H9 (cell line): ENCODE measurements around the gene AKT1S1. TPM values are rescaled to one million over a fixed set of nuclear protein-coding genes. Genes with fewer than 3 reads are reported as not detected.

ENCODE experiments used
- DNase-seq: peaks from one replicate; pipeline ENCODE4 v3.0.0-alpha.2; 2017
- H2AFZ ChIP-seq: one replicate; pipeline ENCODE4 v1.6.1; 2013; ENCODE audit warnings: mild to moderate bottlenecking, low read length, control low read depth, moderate library complexity
- H2AK5ac ChIP-seq: 2 replicates; pipeline ENCODE4 v1.6.1; 2013; ENCODE audit warnings: low read length, control low read depth, mixed read lengths; ENCODE audit not compliant: insufficient read length
- H2BK120ac ChIP-seq: one replicate; pipeline ENCODE4 v1.6.1; 2013; ENCODE audit warnings: low read depth, mild to moderate bottlenecking, low read length, control low read depth, inconsistent platforms; ENCODE audit not compliant: poor library complexity, severe bottlenecking
- H2BK12ac ChIP-seq: 2 replicates; pipeline ENCODE4 v1.6.1; 2013; ENCODE audit warnings: low read length, control low read depth, mixed read lengths, low read depth; ENCODE audit not compliant: insufficient read length
- H2BK15ac ChIP-seq: 2 replicates; pipeline ENCODE4 v1.6.1; 2013; ENCODE audit warnings: low read depth, low read length, control low read depth
- H2BK20ac ChIP-seq: one replicate; pipeline ENCODE4 v1.6.1; 2013; ENCODE audit warnings: low read depth, mild to moderate bottlenecking, low read length, control low read depth, inconsistent platforms; ENCODE audit not compliant: poor library complexity, severe bottlenecking
- H2BK5ac ChIP-seq: 2 replicates; pipeline ENCODE4 v1.6.1; 2013; ENCODE audit warnings: low read length, control low read depth, mixed read lengths; ENCODE audit not compliant: insufficient read length
- H3K14ac ChIP-seq: 2 replicates; pipeline ENCODE4 v1.6.1; 2013; ENCODE audit warnings: low read length, control low read depth; ENCODE audit not compliant: insufficient read depth
- H3K18ac ChIP-seq: 2 replicates; pipeline ENCODE4 v1.6.1; 2013; ENCODE audit warnings: low read depth, mild to moderate bottlenecking, mixed read lengths, low read length, control low read depth; ENCODE audit not compliant: insufficient read length
- H3K23ac ChIP-seq: 2 replicates; pipeline ENCODE4 v1.6.1; 2013; ENCODE audit warnings: low read length, control low read depth, mixed read lengths, low read depth; ENCODE audit not compliant: insufficient read length
- H3K23me2 ChIP-seq: 2 replicates; pipeline ENCODE4 v1.6.1; 2013; ENCODE audit warnings: low read depth, mild to moderate bottlenecking, mixed read lengths, low read length, control low read depth; ENCODE audit not compliant: insufficient read length, poor library complexity, severe bottlenecking
- H3K27ac ChIP-seq: 2 replicates; pipeline ENCODE4 v1.5.1; 2013; ENCODE audit warnings: low read length, control low read depth, mixed read lengths, low read depth; ENCODE audit not compliant: insufficient read length
- H3K27me3 ChIP-seq: 2 replicates; pipeline ENCODE4 v1.6.1; 2013; ENCODE audit warnings: low read length, control low read depth, inconsistent platforms; ENCODE audit not compliant: insufficient read depth
- H3K4ac ChIP-seq: 2 replicates; pipeline ENCODE4 v1.6.1; 2013; ENCODE audit warnings: low read depth, mild to moderate bottlenecking, control low read depth, inconsistent platforms, low read length, moderate library complexity
- H3K4me1 ChIP-seq: 2 replicates; pipeline ENCODE4 v1.6.1; 2013; ENCODE audit warnings: low read length, control low read depth, inconsistent platforms; ENCODE audit not compliant: insufficient read depth
- H3K4me2 ChIP-seq: 2 replicates; pipeline ENCODE4 v1.6.1; 2013; ENCODE audit warnings: low read length, control low read depth, mixed read lengths; ENCODE audit not compliant: insufficient read length, insufficient read depth
- H3K56ac ChIP-seq: 2 replicates; pipeline ENCODE4 v1.6.1; 2013; ENCODE audit warnings: low read depth, mild to moderate bottlenecking, mixed read lengths, low read length, control low read depth; ENCODE audit not compliant: insufficient read length
- H3K79me1 ChIP-seq: 2 replicates; pipeline ENCODE4 v1.6.1; 2013; ENCODE audit warnings: low read depth, mild to moderate bottlenecking, moderate library complexity, low read length, control low read depth, inconsistent platforms; ENCODE audit not compliant: insufficient read depth, poor library complexity, severe bottlenecking
- H3K79me2 ChIP-seq: 2 replicates; pipeline ENCODE4 v1.6.1; 2013; ENCODE audit warnings: low read length, control low read depth, inconsistent platforms; ENCODE audit not compliant: insufficient read depth
- H3K9ac ChIP-seq: 2 replicates; pipeline ENCODE4 v1.6.1; 2013; ENCODE audit warnings: low read length, control low read depth, mixed read lengths; ENCODE audit not compliant: insufficient read length; ENCODE audit errors: extremely low read depth
- H3K9me3 ChIP-seq: one replicate; pipeline ENCODE4 v1.6.1; 2013; ENCODE audit warnings: low read depth, low read length, inconsistent platforms; ENCODE audit not compliant: control insufficient read depth
- H3T11ph ChIP-seq: one replicate; pipeline ENCODE4 v1.6.1; 2013; ENCODE audit warnings: mild to moderate bottlenecking, low read length, control low read depth, inconsistent platforms
- H4K20me1 ChIP-seq: one replicate; pipeline ENCODE4 v1.6.1; 2013; ENCODE audit not compliant: control insufficient read depth, insufficient read length, insufficient read depth
- H4K5ac ChIP-seq: 2 replicates; pipeline ENCODE4 v1.6.1; 2013; ENCODE audit warnings: low read depth, mild to moderate bottlenecking, mixed read lengths, low read length, control low read depth; ENCODE audit not compliant: insufficient read length
- H4K8ac ChIP-seq: replicated peaks from 2 replicates; pipeline ENCODE4 v1.6.1; 2013; ENCODE audit warnings: low read length, control low read depth, mixed read lengths, low read depth; ENCODE audit not compliant: insufficient read length
- H4K91ac ChIP-seq: 2 replicates; pipeline ENCODE4 v1.6.1; 2013; ENCODE audit warnings: low read depth, mild to moderate bottlenecking, moderate library complexity, mixed read lengths, low read length, control low read depth; ENCODE audit not compliant: insufficient read length
- H3K27ac Mint-ChIP-seq, 3 experiments: 2 replicates in 2 of 3; 3 replicates in 1 of 3; pipeline ENCODE4 v1.8.0; 2020 to 2021; ENCODE audit warnings: mixed read lengths in 3 of 3, mild to moderate bottlenecking in 1 of 3, moderate library complexity in 1 of 3
- H3K27me3 Mint-ChIP-seq: 2 replicates; pipeline ENCODE4 v1.8.0; 2021; ENCODE audit warnings: low read depth, mild to moderate bottlenecking, moderate library complexity, mixed read lengths
- H3K36me3 Mint-ChIP-seq, 3 experiments: 2 replicates in 2 of 3; 3 replicates in 1 of 3; pipeline ENCODE4 v1.8.0; 2020 to 2021; ENCODE audit warnings: low read depth in 3 of 3, mixed read lengths in 3 of 3; ENCODE audit not compliant: insufficient read depth in 1 of 3
- H3K4me1 Mint-ChIP-seq, 2 experiments: 2 replicates each; pipeline ENCODE4 v1.8.0; 2020; ENCODE audit warnings: mixed read lengths in 2 of 2
- H3K4me3 Mint-ChIP-seq, 2 experiments: 2 replicates in 1 of 2; 3 replicates in 1 of 2; pipeline ENCODE4 v1.8.0; 2020 to 2021; ENCODE audit warnings: mild to moderate bottlenecking in 2 of 2, mixed read lengths in 2 of 2, moderate library complexity in 1 of 2
- H3K9me3 Mint-ChIP-seq, 2 experiments: 2 replicates in 1 of 2; 3 replicates in 1 of 2; pipeline ENCODE4 v1.8.0; 2020; ENCODE audit warnings: mild to moderate bottlenecking in 2 of 2, mixed read lengths in 2 of 2, moderate library complexity in 1 of 2
- WGBS: extraction: QIAGEN DNeasy Blood & Tissue Kit; methylation state at CpG from one replicate; pipeline ENCODE4 v1.1.7; 2013; ENCODE audit warnings: missing lambda C conversion rate, low lambda C conversion rate, mixed read lengths; ENCODE audit not compliant: insufficient read length; ENCODE audit errors: extremely low coverage; 5-methylcytosine and 5-hydroxymethylcytosine counted together
- total RNA-seq: library from RNA; stranded (reverse); gene quantifications from 2 replicates; pipeline ENCODE4 v1.2.1, GENCODE V29; 2021
- TF ChIP-seq, protein P1 (sequence below): fragments of 200-600 bp; sonication (generic); conservative IDR thresholded peaks from 3 replicates; pipeline ENCODE4 v1.8.0; 2021; ENCODE audit warnings: antibody characterized with exemption, mild to moderate bottlenecking

The AKT1S1 gene
- total RNA-seq, 1 experiment from 2014 or later: 43.5 TPM

DNA sequence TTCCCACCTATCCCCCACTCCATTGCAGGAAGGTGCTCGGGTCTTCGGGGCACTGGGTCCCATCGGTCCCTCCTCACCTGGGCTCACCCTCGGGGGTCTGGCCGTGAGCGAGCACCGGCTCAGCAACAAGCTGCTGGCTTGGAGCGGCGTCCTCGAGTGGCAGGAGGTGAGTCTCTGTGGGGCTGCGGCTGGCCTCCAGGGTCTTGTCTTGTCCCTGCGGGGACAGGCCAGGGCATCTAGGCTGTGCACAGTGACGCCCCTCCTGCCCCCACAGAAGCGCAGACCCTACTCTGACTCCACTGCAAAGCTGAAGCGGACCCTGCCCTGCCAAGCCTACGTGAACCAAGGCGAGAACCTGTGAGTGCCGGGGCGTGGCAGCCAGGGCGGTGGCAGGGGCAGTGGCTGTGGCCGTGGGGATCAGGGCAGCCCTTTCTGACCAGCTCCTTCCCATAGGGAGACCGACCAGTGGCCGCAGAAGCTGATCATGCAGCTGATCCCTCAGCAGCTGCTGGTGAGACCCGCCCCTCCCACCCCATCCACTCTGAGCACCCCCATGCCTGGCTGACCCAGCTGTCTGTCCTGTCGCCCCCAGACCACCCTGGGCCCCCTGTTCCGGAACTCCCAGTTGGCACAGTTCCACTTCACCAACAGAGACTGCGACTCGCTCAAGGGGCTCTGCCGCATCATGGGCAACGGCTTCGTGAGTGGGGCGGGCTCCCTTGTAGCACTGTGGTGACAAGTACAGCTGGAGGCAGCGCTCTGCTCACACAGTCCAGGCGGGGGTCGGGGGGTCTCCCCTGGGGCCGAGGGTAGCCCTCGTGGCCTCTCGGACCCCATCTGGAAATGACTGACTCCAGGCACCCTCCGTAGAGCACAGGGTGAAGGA, 22.5 kb downstream of the AKT1S1 start:
- Mint-ChIP-seq H3K36me3 (peaks cover 26 to 65% (median 60%) of the 10 kb centered on the region in 3 experiments), H3K9me3 (no peaks in the 10 kb centered on the region; a peak in 1 of 5 replicates)

More for the DNA sequence above, 22.5 kb downstream of the AKT1S1 start:
- Histone ChIP-seq H3K9me3 (no peaks in the 10 kb centered on the region), H3K23me2 (peaks cover 10% of the 10 kb centered on the region), H2BK15ac (no peak overlapping the region), H3K79me2 (peaks cover 9% of the 10 kb centered on the region; the same call in 1 of the 2 replicates), H4K91ac (no peak overlapping the region), H4K8ac (no peak overlapping the region), H3K18ac (no peak overlapping the region), H3K4me1 (no peaks in the 10 kb centered on the region; the same call in 1 of the 2 replicates), H3K23ac (no peak overlapping the region), H3K79me1 (peaks cover 11% of the 10 kb centered on the region), H4K20me1 (peaks cover 6% of the 10 kb centered on the region), H2BK5ac (no peak overlapping the region), H2AK5ac (no peak overlapping the region), H3T11ph (no peak overlapping the region), H2AFZ (no peak overlapping the region), H4K5ac (no peak overlapping the region), H2BK20ac (no peak overlapping the region), H3K14ac (no peak overlapping the region), H3K27ac (no peak overlapping the region), H3K4ac (no peak overlapping the region), H3K27me3 (no peaks in the 10 kb centered on the region), H3K4me2 (no peak overlapping the region), H3K9ac (no peak overlapping the region), H2BK120ac (no peak overlapping the region), H2BK12ac (no peak overlapping the region), H3K56ac (no peak overlapping the region)
- peaks cover 22 to 24% of the 10 kb centered on the region in 2 experiments for H3K4me1 Mint-ChIP-seq
- no peak overlapping the region for H3K4me3 Mint-ChIP-seq
- H3K27me3 Mint-ChIP-seq: peaks cover 2% of the 10 kb centered on the region; the same call in 1 of the 2 replicates
- WGBS: no CpG with 5 or more reads among the region's 39 CpGs
- no peak overlapping the region for H3K27ac Mint-ChIP-seq
- TF ChIP-seq, protein P1, sequence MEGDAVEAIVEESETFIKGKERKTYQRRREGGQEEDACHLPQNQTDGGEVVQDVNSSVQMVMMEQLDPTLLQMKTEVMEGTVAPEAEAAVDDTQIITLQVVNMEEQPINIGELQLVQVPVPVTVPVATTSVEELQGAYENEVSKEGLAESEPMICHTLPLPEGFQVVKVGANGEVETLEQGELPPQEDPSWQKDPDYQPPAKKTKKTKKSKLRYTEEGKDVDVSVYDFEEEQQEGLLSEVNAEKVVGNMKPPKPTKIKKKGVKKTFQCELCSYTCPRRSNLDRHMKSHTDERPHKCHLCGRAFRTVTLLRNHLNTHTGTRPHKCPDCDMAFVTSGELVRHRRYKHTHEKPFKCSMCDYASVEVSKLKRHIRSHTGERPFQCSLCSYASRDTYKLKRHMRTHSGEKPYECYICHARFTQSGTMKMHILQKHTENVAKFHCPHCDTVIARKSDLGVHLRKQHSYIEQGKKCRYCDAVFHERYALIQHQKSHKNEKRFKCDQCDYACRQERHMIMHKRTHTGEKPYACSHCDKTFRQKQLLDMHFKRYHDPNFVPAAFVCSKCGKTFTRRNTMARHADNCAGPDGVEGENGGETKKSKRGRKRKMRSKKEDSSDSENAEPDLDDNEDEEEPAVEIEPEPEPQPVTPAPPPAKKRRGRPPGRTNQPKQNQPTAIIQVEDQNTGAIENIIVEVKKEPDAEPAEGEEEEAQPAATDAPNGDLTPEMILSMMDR: no peak
- no peak for DNase-seq
